ENCODE data around the gene KRTAP6-3. TPM values are rescaled to one million over a fixed set of nuclear protein-coding genes. Genes with fewer than 3 reads are reported as not detected.

KRTAP6-3 gene
- total and polyA plus RNA-seq, 2 donors (not counting 3 experiments of a cell fraction or from before 2014, with no cell fraction given), result not detected

- dilution Hi-C loops (cut with MboI; ENCODE audit: extremely low pct_ligation_motif_present, low sequenced_read_pairs) (no loop called here), intact Hi-C loops (cut with micrococcal nuclease) (no loop called here)
- Histone ChIP-seq H3K9me1 (replicated peaks; ENCODE audit: control insufficient read depth, extremely low read depth, insufficient read depth, low read length) (no peaks in the 10 kb centered on the region), H3K4me1 (ENCODE audit: control insufficient read depth, extremely low read depth, insufficient read depth, low read length) (no peaks in the 10 kb centered on the region), H3K27me3 (ENCODE audit: control insufficient read depth in 2 of 2, insufficient read depth in 2 of 2, low read length in 2 of 2) (no peaks in the 10 kb centered on the region), H3K4me2 (ENCODE audit: insufficient read depth, low read length) (no peak overlapping the region), H3K27ac (ENCODE audit: insufficient read depth, low read depth, low read length) (no peak overlapping the region), H3K9ac (replicated peaks; ENCODE audit: extremely low read depth, insufficient read depth, low read length) (no peak overlapping the region), H2AFZ (ENCODE audit: low read depth, low read length) (no peak overlapping the region), H4K20me1 (replicated peaks; ENCODE audit: control insufficient read depth, extremely low read depth, insufficient read depth, low read length) (no peaks in the 10 kb centered on the region), H3K79me2 (ENCODE audit: control insufficient read depth, insufficient read depth, low read length) (no peaks in the 10 kb centered on the region), H3K4me3 (replicated peaks in 1 of 3; ENCODE audit: insufficient read depth in 1 of 3, low read depth in 1 of 3, low read length in 3 of 3) (no peak overlapping the region), H3K9me3 (replicated peaks; ENCODE audit: control insufficient read depth, insufficient read depth, low read length) (peaks cover 6% of the 10 kb centered on the region), H3K36me3 (ENCODE audit: control insufficient read depth in 2 of 2, extremely low read depth in 1 of 2, insufficient read depth in 2 of 2, low read length in 2 of 2) (no peaks in the 10 kb centered on the region)
- ChIA-PET CTCF (no interaction called here), POLR2A (no interaction called here)
- FAIRE-seq, result no peak
- TF ChIP-seq MAX (IDR thresholded peaks at IDR 0.05; ENCODE audit: insufficient read depth, insufficient read length) (no peak), CTCF (IDR thresholded peaks at IDR 0.05; ENCODE audit: extremely low read depth in 1 of 2, insufficient read depth in 1 of 2, low read depth in 1 of 2, low read length in 2 of 2) (no peak), JUN (IDR thresholded peaks at IDR 0.05; ENCODE audit: borderline replicate concordance, insufficient read depth, insufficient read length, low read depth) (no peak), GATA2 (IDR thresholded peaks at IDR 0.05; ENCODE audit: insufficient read depth, insufficient read length, low read depth, low read length) (no peak), EZH2 (IDR thresholded peaks at IDR 0.05; ENCODE audit: borderline replicate concordance, low read depth, low read length, severe bottlenecking) (no peak), POLR2AphosphoS5 (IDR thresholded peaks at IDR 0.05; ENCODE audit: insufficient read depth, low read depth, low read length) (no peak), MYC (IDR thresholded peaks at IDR 0.05; ENCODE audit: low read depth, low read length) (no peak), FOS (IDR thresholded peaks at IDR 0.05; ENCODE audit: borderline replicate concordance, insufficient read depth, low read length) (no peak), POLR2A (IDR thresholded peaks at IDR 0.05; ENCODE audit: low read depth, low read length) (no peak)
- DNase-seq (ENCODE audit: low read depth, low spot score), result no peak
- BruUV-seq (replicated peaks), result no TSS peak
Measured at GRCh38 chr21:30625449-30626165, 33.4 kb downstream of the KRTAP6-3 start.

Data from endothelial cell of umbilical vein (primary cell).